Prostate gland (tissue), 2 donors: ENCODE measurements around the gene CADM3. TPM values are rescaled to one million over a fixed set of nuclear protein-coding genes. Genes with fewer than 3 reads are reported as not detected.

Experiments
- DNase-seq: peaks from one replicate; pipeline ENCODE4 v3.0.0-alpha.2; 2019; ENCODE audit warnings: low spot score
- H3K27ac ChIP-seq, 2 donors: fragments of 200-600 bp; sonication (generic); 2 replicates each; pipeline ENCODE4 v1.5.1; 2017 to 2019
- H3K27me3 ChIP-seq: fragments of 200-600 bp; sonication (generic); replicated peaks from 2 replicates; pipeline ENCODE4 v1.5.1; 2019; ENCODE audit not compliant: insufficient read depth
- H3K36me3 ChIP-seq, 2 donors: fragments of 200-600 bp; sonication (generic); 1 replicate in 1 of 2; 2 replicates in 1 of 2; pipeline versions ENCODE4 v1.5.1 to v1.8.1; 2017 to 2019
- H3K4me1 ChIP-seq: fragments of 200-600 bp; sonication (generic); replicated peaks from 2 replicates; pipeline ENCODE4 v1.5.1; 2019
- H3K4me3 ChIP-seq, 2 donors: fragments of 200-600 bp; sonication (generic); 2 replicates each; pipeline ENCODE4 v1.5.1; 2017 to 2019
- H3K9me3 ChIP-seq: fragments of 200-600 bp; sonication (generic); 2 replicates; pipeline ENCODE4 v1.5.1; 2017
- POLR2A ChIP-seq: fragments of 450-650 bp; IDR thresholded peaks from one replicate; pipeline ENCODE4 v1.6.1; 2016; ENCODE audit warnings: antibody characterized with exemption, mild to moderate bottlenecking
- POLR2AphosphoS5 ChIP-seq: sonication (generic); formaldehyde crosslinking; IDR thresholded peaks from one replicate; pipeline ENCODE4 v1.6.1; 2017; ENCODE audit warnings: antibody characterized with exemption
- WGBS: methylation state at CpG from one replicate; pipeline ENCODE4 v1.1.5; 2018; 5-methylcytosine and 5-hydroxymethylcytosine counted together
- intact Hi-C: fragments of 100-400 bp; cut with DNase I; formaldehyde crosslinking; loops from one replicate; pipeline ENCODE4 v1.14.2; 2022
- small RNA-seq, 2 donors: library from RNA; depleted of rRNA; stranded (forward); fragments of <200 nt; gene quantifications; one replicate each; pipeline ENCODE3, GENCODE V24; 2016
- total RNA-seq, 2 donors: library from RNA; depleted of rRNA; stranded (reverse); fragments of >200 nt; gene quantifications; one replicate each; pipeline ENCODE4 v1.1.0, GENCODE V29; 2016
- TF ChIP-seq, protein P1 (sequence below), 4 experiments: fragments of 200-600 bp in 2 of 4; fragments of 450-650 bp in 2 of 4; sonication (generic) in 2 of 4; IDR thresholded peaks; 1 replicate in 3 of 4; 2 replicates in 1 of 4; pipeline ENCODE4 v1.5.1; 2016 to 2019; ENCODE audit warnings: antibody characterized with exemption in 4 of 4, mild to moderate bottlenecking in 2 of 4, moderate library complexity in 2 of 4

Gene CADM3
- total RNA-seq, 2 donors from 2014 or later, result 0.23 to 4.7 TPM

DNA sequence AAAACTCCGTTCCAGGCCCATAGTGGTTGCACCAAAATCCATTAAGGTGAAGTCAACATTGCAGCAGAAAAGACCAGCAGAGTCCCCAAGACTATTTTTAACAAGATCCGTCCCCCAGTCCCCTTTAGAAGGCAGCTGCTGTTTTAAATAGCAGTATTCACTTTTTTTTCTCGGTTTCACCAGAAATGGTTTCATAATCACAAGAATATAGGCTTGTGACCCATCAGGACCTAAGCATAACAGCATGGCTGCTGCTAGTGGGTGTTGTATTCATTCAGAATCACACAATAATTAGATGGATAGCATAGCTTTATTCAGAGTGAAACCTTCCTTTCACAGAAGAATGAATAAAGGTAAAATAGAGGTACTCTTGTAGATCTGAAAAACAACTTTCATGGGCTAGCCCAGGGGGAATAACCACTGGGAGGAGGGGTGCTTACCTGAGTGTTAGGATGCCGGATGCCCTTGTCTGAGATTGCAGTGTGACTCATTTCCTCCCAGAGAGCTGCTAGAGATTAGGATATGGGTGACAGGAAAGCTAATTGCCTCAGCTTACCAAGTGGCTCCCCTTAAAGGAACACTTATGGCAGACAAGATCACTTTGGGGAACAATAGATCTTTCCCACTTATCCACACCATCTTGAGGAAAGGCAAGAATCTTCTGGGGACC, 68.3 kb downstream of the CADM3 start:
- WGBS, result 74% methylated on average over 4 of the region's 4 CpGs
- intact Hi-C loops, result no loop called here
- TF ChIP-seq, protein P1, sequence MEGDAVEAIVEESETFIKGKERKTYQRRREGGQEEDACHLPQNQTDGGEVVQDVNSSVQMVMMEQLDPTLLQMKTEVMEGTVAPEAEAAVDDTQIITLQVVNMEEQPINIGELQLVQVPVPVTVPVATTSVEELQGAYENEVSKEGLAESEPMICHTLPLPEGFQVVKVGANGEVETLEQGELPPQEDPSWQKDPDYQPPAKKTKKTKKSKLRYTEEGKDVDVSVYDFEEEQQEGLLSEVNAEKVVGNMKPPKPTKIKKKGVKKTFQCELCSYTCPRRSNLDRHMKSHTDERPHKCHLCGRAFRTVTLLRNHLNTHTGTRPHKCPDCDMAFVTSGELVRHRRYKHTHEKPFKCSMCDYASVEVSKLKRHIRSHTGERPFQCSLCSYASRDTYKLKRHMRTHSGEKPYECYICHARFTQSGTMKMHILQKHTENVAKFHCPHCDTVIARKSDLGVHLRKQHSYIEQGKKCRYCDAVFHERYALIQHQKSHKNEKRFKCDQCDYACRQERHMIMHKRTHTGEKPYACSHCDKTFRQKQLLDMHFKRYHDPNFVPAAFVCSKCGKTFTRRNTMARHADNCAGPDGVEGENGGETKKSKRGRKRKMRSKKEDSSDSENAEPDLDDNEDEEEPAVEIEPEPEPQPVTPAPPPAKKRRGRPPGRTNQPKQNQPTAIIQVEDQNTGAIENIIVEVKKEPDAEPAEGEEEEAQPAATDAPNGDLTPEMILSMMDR (IDR thresholded peaks at IDR 0.05), result no peak
- TF ChIP-seq POLR2A (no peak), POLR2AphosphoS5 (no peak)
- Histone ChIP-seq H3K27ac (no peak overlapping the region), H3K9me3 (no peaks in the 10 kb centered on the region), H3K27me3 (no peaks in the 10 kb centered on the region), H3K4me1 (no peaks in the 10 kb centered on the region), H3K36me3 (no peaks in the 10 kb centered on the region), H3K4me3 (no peak overlapping the region)
- no peak for DNase-seq

DNA sequence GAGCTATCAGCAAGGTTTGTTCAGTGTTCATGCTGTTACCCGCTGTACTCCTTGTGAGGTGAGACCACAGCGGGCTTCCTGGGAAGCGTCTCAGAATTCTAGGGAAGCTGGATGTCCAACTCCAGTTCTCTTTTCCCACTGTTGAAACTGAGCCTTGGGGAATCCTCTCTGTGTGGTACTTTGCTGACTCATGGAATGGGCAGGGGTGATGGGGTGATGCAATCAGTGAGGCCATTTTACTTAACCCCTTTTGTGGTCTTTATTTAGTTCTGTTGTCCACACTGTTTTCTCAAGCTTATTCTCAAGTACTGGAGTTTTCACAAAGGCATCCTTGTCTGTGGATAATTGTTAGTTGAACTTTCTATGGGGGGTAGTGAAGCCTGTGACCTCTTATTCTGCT, 75.9 kb downstream of the CADM3 start:
- no peaks in the 10 kb centered on the region for H3K9me3 ChIP-seq
- 96% methylated on average over 3 of the region's 3 CpGs for WGBS

DNA sequence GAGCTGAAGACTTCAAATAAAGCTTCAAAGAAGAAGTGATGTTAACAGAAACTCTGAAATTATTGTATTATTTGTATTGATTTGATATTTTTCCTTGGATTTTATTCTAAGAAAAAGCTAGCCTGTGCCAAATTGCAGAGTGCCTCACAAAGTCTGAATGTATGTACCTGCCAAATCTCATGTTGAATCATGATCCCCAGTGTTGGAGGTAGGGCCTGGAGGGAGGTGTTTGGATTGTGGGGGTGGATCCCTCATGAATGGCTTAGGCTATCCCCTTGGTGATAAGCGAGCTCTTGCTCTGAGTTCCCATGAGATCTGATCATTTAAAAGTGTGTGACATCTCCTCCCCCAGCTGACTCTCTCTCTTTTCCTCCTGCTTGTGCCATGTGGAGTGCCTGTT, 76.9 kb downstream of the CADM3 start:
- Histone ChIP-seq H3K9me3 (no peaks in the 10 kb centered on the region), H3K4me3 (no peak overlapping the region), H3K27me3 (no peaks in the 10 kb centered on the region), H3K36me3 (no peaks in the 10 kb centered on the region), H3K27ac (no peak overlapping the region), H3K4me1 (no peaks in the 10 kb centered on the region)
- WGBS, result 53% methylated on average over 1 of the region's 1 CpG
- intact Hi-C loops, result no loop called here
- TF ChIP-seq, protein P1 (IDR thresholded peaks at IDR 0.05), result no peak
- TF ChIP-seq POLR2AphosphoS5 (no peak), POLR2A (no peak)
- DNase-seq, result no peak

More for the DNA sequence above, 75.9 kb downstream of the CADM3 start:
- H3K4me3 ChIP-seq, result no peak overlapping the region
- H3K36me3 ChIP-seq, result no peaks in the 10 kb centered on the region
- intact Hi-C loops, result no loop called here
- H3K27me3 ChIP-seq, result no peaks in the 10 kb centered on the region
- H3K27ac ChIP-seq, result no peak overlapping the region
- TF ChIP-seq, protein P1 (IDR thresholded peaks at IDR 0.05), result no peak
- no peak for TF ChIP-seq POLR2AphosphoS5
- no peak for TF ChIP-seq POLR2A
- no peaks in the 10 kb centered on the region for H3K4me1 ChIP-seq
- no peak for DNase-seq

DNA sequence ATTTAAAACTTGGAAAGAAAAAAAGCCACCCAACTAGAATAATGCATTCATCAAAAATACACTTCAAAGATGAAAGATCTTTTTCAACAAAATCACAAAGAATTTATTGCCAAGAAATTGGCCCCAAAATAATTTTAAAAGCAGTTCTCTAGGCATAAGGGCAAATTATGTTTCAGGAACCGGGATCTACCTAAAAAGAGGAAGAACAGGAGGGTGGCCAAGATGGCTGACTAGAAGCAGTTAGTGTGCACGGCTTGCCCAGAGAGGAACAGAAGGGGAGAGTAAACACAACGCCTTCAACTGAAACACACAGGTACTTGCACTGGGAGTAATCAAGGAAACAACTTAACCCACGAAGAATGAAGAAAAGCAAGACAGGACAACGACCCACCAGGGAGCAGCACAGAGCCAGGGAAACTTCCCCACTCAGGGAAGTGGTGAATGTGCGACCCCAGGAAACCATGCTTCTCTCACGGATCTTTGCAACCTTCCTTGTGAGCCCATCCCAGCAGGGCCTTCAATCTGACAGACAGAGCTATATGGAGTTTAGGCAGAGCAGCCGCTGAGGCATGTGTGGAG, 79.3 kb downstream of the CADM3 start:
- Histone ChIP-seq H3K36me3 (no peaks in the 10 kb centered on the region), H3K4me1 (no peaks in the 10 kb centered on the region), H3K27me3 (no peaks in the 10 kb centered on the region), H3K4me3 (no peak overlapping the region), H3K9me3 (no peaks in the 10 kb centered on the region), H3K27ac (no peak overlapping the region)
- TF ChIP-seq POLR2A, result no peak
- TF ChIP-seq, protein P1 (IDR thresholded peaks at IDR 0.05), result no peak
- TF ChIP-seq POLR2AphosphoS5, result no peak
- WGBS, result 65% methylated on average over 8 of the region's 8 CpGs
- no peak for DNase-seq
- intact Hi-C loops, result no loop called here

Small RNA genes within 50 kb of the gene (small RNA-seq; reads per million reads assigned to genes)
- 0.09 to 0.10 reads per million in 2 donors for gene RNA5SP60

Other genes starting within 250 kb of the CADM3 start
- under 1 TPM; 0.18 to 0.51 TPM for gene PYHIN1, start 240.1 kb upstream of the CADM3 start, total RNA-seq
- gene IFI16, start 161.7 kb upstream of the CADM3 start, total RNA-seq, result 10 to 100 TPM; 18.2 to 61.3 TPM
- gene AIM2, start 94.8 kb upstream of the CADM3 start, total RNA-seq, result under 1 TPM in 1 of 2 donors, not detected in 1; 0.80 TPM
- gene ACKR1, start 33.3 kb downstream of the CADM3 start, total RNA-seq, result 10 to 100 TPM; 46.8 to 60.4 TPM
- 1 to 10 TPM; 1.3 to 1.5 TPM for gene FCER1A, start 130.7 kb downstream of the CADM3 start, total RNA-seq